Peyer's patch (tissue), 4 donors: ENCODE measurements around the gene MTMR10. TPM values are rescaled to one million over a fixed set of nuclear protein-coding genes. Genes with fewer than 3 reads are reported as not detected.
A peak's percentile ranks its signal among the peaks of the same experiment; 100 is the strongest.

Source experiments
- DNase-seq, 3 donors: peaks; one replicate each; pipeline ENCODE4 v3.0.0-alpha.2; 2017 to 2019
- H3K27ac ChIP-seq, 4 donors: fragments of 200-600 bp; sonication (generic); one replicate each; pipeline ENCODE4 v1.5.1; 2016 to 2019
- H3K27me3 ChIP-seq, 2 donors: fragments of 200-600 bp; sonication (generic); one replicate each; pipeline ENCODE4 v1.5.1; 2019
- H3K36me3 ChIP-seq, 3 donors: fragments of 200-600 bp; sonication (generic); one replicate each; pipeline ENCODE4 v1.5.1; 2016 to 2019
- H3K4me1 ChIP-seq, 4 donors: fragments of 200-600 bp; sonication (generic); one replicate each; pipeline ENCODE4 v1.5.1; 2016 to 2019
- H3K4me3 ChIP-seq, 4 donors: fragments of 200-600 bp; sonication (generic); 1 replicate in 3 of 4; 2 replicates in 1 of 4; pipeline ENCODE4 v1.5.1; 2016 to 2019; ENCODE audit warnings: mild to moderate bottlenecking in 1 of 4
- H3K9me3 ChIP-seq, 4 donors: fragments of 200-600 bp; sonication (generic); one replicate each; pipeline ENCODE4 v1.5.1; 2016 to 2019; ENCODE audit warnings: mild to moderate bottlenecking in 1 of 4
- POLR2A ChIP-seq, 2 donors: fragments of 450-650 bp; IDR thresholded peaks; one replicate each; pipeline ENCODE4 v1.5.1; 2017; ENCODE audit warnings: antibody characterized with exemption in 2 of 2, mild to moderate bottlenecking in 2 of 2, moderate library complexity in 2 of 2
- total RNA-seq, 4 donors: library from RNA; depleted of rRNA; stranded (reverse); fragments of >200 nt; gene quantifications; one replicate each; pipeline ENCODE4 v1.1.0, GENCODE V29; 2016
- TF ChIP-seq, protein P1 (sequence below), 6 experiments: fragments of 450-650 bp in 4 of 6; fragments of 200-600 bp in 2 of 6; sonication (generic) in 1 of 6; IDR thresholded peaks; one replicate each; pipeline ENCODE4 v1.5.1; 2017 to 2019; ENCODE audit warnings: antibody characterized with exemption in 6 of 6, mild to moderate bottlenecking in 3 of 6, moderate library complexity in 1 of 6

MTMR10 gene, protein sequence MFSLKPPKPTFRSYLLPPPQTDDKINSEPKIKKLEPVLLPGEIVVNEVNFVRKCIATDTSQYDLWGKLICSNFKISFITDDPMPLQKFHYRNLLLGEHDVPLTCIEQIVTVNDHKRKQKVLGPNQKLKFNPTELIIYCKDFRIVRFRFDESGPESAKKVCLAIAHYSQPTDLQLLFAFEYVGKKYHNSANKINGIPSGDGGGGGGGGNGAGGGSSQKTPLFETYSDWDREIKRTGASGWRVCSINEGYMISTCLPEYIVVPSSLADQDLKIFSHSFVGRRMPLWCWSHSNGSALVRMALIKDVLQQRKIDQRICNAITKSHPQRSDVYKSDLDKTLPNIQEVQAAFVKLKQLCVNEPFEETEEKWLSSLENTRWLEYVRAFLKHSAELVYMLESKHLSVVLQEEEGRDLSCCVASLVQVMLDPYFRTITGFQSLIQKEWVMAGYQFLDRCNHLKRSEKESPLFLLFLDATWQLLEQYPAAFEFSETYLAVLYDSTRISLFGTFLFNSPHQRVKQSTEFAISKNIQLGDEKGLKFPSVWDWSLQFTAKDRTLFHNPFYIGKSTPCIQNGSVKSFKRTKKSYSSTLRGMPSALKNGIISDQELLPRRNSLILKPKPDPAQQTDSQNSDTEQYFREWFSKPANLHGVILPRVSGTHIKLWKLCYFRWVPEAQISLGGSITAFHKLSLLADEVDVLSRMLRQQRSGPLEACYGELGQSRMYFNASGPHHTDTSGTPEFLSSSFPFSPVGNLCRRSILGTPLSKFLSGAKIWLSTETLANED
- total RNA-seq, result 10 to 100 TPM; 42.9 to 56.4 (median 48.9) TPM

DNA sequence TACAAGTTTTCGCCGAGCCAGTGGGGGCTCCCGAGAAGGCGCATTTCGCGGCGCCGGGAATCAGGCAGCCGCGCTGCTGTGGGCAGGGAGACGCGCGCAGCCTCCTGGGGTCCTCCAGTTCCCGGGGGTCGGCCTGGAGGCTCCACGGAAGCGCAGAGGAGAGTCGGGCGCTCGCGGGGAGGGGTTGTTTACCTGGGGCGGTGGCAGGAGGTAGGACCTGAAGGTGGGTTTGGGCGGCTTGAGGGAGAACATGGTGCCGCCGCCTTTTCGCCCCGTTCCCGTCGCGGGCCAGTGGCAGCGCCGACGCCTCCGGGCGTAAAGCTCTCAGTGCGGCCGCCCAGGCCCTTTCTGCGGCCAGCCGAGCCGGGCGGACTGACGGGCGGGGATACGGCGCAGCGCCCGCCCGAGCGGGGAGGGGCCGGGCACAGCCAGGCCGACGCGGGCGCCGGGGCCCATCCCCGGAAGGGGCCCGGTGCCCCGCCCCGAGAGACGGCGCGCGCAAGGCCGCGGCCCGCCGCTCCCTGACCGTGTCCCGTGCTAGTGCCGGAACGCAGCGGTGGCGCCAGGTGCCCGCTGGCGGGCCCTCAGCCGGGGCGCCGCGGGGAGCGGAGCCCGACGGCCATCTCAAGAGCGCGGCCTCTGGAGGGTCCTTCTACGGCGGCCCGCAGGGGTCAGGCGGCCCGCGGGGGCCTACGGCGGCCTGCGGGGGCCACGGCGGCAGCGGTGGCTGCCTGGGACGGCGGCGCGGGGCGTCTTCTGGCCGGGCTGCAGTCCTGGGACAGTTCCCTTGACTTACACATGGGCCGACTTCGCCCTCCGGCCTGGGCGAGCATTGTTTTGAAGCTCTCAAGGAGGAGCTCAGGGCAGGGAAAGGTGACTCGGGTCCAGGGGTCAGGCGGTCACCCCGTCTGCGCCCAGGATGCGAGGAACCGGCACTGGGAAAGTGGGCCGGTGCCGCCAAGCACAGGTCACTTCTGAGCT, at the start of gene MTMR10:
MTMR10 (minus strand) TSS at position 374 of the 981 bp plus-strand sequence; CDS start at position 252, 122 bp downstream.
- Histone ChIP-seq H3K36me3 (no peaks in the 10 kb centered on the region), H3K27me3 (no peaks in the 10 kb centered on the region), H3K4me1 (peaks cover 0 to 32% (median 0%) of the 10 kb centered on the region in 4 donors), H3K27ac (peak within 1 kb of the TSS; percentile 88 to 99 (median 98)), H3K9me3 (no peaks in the 10 kb centered on the region), H3K4me3 (peak within 1 kb of the TSS; percentile 95 to 98 (median 96))
- peak; percentile 61 to 91 (median 89) for DNase-seq
- TF ChIP-seq, protein P1, sequence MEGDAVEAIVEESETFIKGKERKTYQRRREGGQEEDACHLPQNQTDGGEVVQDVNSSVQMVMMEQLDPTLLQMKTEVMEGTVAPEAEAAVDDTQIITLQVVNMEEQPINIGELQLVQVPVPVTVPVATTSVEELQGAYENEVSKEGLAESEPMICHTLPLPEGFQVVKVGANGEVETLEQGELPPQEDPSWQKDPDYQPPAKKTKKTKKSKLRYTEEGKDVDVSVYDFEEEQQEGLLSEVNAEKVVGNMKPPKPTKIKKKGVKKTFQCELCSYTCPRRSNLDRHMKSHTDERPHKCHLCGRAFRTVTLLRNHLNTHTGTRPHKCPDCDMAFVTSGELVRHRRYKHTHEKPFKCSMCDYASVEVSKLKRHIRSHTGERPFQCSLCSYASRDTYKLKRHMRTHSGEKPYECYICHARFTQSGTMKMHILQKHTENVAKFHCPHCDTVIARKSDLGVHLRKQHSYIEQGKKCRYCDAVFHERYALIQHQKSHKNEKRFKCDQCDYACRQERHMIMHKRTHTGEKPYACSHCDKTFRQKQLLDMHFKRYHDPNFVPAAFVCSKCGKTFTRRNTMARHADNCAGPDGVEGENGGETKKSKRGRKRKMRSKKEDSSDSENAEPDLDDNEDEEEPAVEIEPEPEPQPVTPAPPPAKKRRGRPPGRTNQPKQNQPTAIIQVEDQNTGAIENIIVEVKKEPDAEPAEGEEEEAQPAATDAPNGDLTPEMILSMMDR (IDR thresholded peaks at IDR 0.05), result peak in 2 of 6 experiments; percentile 9
- peak; percentile 95 to 96 for TF ChIP-seq POLR2A (IDR thresholded peaks at IDR 0.05)

DNA sequence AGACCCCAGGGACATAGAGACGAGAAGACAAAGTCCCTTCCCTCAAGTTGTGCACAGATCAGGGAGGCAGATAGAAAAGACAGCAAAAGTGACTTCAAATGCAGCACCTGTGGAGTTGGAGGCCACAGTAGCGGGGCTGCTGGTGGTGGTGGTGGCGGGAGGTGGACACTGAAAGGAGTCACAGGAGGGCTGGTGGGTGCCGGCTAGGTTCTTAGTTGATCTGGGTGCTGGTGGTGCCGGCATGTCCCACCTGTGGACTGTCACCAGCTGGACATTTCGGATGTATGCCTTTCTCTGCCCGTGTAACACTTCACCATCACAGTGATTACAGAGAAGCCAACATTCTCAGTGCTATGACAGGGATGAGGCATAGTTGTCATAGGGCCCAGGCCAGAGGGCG, 49.2 kb upstream of the MTMR10 start:
- Histone ChIP-seq H3K36me3 (no peaks in the 10 kb centered on the region), H3K27ac (no peak overlapping the region), H3K27me3 (no peaks in the 10 kb centered on the region), H3K4me3 (no peak overlapping the region), H3K4me1 (no peaks in the 10 kb centered on the region), H3K9me3 (no peaks in the 10 kb centered on the region)
- TF ChIP-seq POLR2A (IDR thresholded peaks at IDR 0.05), result no peak
- TF ChIP-seq, protein P1 (IDR thresholded peaks at IDR 0.05), result no peak
- DNase-seq, result no peak

DNA sequence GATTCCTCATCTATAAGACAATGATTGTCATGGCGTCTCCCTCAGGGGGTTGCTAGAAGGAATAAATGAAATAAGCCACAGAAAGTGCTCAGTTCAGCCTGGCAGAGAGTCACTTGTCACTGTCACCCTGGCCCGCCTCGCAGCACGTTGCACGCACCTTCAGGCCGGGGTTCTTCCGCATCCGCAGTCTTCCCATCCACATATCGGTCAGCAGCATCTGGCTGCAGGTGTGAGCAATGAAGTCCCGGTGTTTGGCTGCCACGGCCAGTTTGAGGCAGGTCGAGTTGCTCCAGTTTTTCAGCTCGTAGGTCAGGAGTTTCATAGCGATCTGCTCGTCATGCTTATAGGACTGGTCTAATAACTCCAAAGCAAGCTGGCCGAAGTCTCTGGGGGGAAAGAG, 48.5 kb upstream of the MTMR10 start:
- Histone ChIP-seq H3K9me3 (no peaks in the 10 kb centered on the region), H3K4me3 (no peak overlapping the region), H3K36me3 (no peaks in the 10 kb centered on the region), H3K27me3 (no peaks in the 10 kb centered on the region), H3K27ac (no peak overlapping the region), H3K4me1 (no peaks in the 10 kb centered on the region)
- DNase-seq, result no peak
- TF ChIP-seq, protein P1 (IDR thresholded peaks at IDR 0.05), result no peak
- no peak for TF ChIP-seq POLR2A (IDR thresholded peaks at IDR 0.05)

DNA sequence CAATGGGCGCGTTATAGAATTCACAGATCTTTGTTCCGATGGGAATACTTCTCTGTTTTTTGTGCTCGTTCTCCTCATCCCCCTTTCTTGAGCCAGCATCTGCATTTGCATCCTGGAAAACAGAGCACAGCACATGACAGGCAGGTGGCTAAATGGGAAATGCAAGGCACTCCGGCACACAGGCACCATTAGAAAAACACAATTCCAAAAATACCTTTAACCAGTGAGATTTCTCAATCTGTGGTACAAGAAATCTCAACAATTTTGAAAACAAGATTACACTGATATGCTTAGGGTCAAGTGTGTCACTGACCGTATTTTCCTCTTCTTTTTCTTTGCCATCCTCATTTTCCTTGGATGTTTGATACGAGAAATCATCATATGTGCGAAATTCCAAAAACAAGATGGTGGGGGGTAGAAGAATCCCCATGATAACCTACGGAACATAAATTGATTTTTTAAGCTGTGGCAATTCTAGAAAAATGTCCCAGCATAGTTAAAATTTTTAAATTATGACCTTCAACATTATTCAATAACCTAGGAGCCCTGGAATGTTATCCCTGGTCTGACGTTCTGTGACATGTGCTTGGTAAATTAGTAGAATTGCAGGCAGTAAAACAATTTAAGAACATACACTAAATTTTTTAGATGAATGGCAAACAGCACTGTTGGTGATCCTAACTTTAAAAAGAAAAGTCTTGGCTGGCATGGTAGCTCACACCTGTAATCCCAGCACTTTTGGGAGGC, 46.5 kb upstream of the MTMR10 start:
- no peak overlapping the region for H3K27ac ChIP-seq
- TF ChIP-seq, protein P1 (IDR thresholded peaks at IDR 0.05), result no peak
- TF ChIP-seq POLR2A (IDR thresholded peaks at IDR 0.05), result no peak
- no peaks in the 10 kb centered on the region for H3K9me3 ChIP-seq
- no peaks in the 10 kb centered on the region for H3K36me3 ChIP-seq
- DNase-seq, result no peak
- H3K4me1 ChIP-seq, result no peaks in the 10 kb centered on the region
- H3K27me3 ChIP-seq, result no peaks in the 10 kb centered on the region
- no peak overlapping the region for H3K4me3 ChIP-seq
